Vagina (tissue), 2 donors: ENCODE measurements around the gene OR4N5.

ENCODE experiments used
- POLR2A ChIP-seq, 2 donors: fragments of 450-650 bp; IDR thresholded peaks; one replicate each; pipeline ENCODE4 v1.6.1; 2017; ENCODE audit warnings: antibody characterized with exemption in 2 of 2, mild to moderate bottlenecking in 2 of 2, moderate library complexity in 2 of 2
- TF ChIP-seq, protein P1 (sequence below), 3 experiments: fragments of 450-650 bp in 2 of 3; fragments of 200-600 bp in 1 of 3; sonication (generic) in 1 of 3; IDR thresholded peaks; one replicate each; pipeline ENCODE4 v1.5.1; 2017 to 2019; ENCODE audit warnings: antibody characterized with exemption in 3 of 3, mild to moderate bottlenecking in 2 of 3, moderate library complexity in 2 of 3

DNA sequence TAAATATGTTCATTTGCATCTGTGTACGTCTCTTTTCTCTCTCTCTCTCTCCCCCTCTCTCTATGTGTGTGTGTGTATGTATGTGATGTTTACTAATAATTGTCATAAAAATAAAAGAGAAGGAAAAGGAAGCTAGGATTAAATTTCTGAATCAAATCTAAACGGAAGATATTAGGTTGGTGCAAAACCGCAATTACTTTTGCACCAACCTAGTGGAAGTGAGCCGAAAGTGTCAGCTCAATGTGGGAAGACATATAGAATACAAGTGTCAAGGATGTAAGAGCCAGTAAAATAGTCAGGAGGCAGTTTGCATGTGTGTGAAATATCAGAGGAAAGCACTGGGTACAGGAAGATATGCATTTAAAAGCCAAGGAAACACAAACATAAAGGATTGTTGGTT is 46.6 kb upstream of the OR4N5 start:
- TF ChIP-seq, protein P1, sequence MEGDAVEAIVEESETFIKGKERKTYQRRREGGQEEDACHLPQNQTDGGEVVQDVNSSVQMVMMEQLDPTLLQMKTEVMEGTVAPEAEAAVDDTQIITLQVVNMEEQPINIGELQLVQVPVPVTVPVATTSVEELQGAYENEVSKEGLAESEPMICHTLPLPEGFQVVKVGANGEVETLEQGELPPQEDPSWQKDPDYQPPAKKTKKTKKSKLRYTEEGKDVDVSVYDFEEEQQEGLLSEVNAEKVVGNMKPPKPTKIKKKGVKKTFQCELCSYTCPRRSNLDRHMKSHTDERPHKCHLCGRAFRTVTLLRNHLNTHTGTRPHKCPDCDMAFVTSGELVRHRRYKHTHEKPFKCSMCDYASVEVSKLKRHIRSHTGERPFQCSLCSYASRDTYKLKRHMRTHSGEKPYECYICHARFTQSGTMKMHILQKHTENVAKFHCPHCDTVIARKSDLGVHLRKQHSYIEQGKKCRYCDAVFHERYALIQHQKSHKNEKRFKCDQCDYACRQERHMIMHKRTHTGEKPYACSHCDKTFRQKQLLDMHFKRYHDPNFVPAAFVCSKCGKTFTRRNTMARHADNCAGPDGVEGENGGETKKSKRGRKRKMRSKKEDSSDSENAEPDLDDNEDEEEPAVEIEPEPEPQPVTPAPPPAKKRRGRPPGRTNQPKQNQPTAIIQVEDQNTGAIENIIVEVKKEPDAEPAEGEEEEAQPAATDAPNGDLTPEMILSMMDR (IDR thresholded peaks at IDR 0.05): no peak
- no peak for TF ChIP-seq POLR2A (IDR thresholded peaks at IDR 0.05)
